ENCODE results near the gene SLFNL1. TPM values are rescaled to one million over a fixed set of nuclear protein-coding genes. Genes with fewer than 3 reads are reported as not detected.

SLFNL1 gene
- total RNA-seq, 2 experiments from 2014 or later, result 0.49 to 0.82 TPM

DNA sequence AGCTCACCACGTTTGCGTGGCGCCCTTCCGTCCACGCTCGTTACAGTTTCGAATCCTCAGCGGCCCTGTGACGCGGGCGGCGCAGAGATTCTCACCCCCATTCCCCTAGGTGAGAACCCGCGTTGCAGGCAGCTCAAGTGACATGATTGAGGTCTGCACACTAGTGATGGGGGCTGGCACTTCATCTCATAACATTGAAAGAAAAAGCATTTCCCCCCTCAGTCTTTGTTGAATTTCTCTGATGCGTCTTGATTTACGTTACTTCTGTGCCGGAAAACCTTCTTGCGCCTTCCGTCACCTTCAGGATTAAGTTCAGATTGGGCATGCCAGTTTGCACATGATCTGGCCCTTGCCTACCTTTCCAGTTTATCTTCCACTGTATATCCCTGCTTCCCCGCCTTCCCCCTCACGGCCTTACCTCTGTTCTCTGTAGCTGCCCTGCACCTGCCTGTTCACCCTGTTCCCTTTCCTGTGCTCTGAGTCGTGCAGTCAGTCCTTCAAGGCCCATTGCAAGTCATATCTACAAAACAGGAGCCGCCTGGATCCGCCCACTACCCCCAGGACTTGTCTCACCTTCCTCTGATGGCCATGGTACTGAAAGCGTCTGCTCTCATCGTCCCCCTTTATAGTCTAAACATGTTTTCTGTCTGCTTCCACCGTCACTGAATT lies 40.9 kb downstream of the SLFNL1 start:
- no TSS peak for BruUV-seq (replicated peaks)
- intact Hi-C loops (cut with micrococcal nuclease; ENCODE audit: unreplicated experiment), result loop anchor here (2.0 kb wide), 1 partner anchor 22 kb away; no protein-coding TSS in a partner anchor
- peak overlapping the region; percentile 79 for H3K27ac ChIP-seq (ENCODE audit: low read depth, low read length, poor library complexity, severe bottlenecking)
- ChIA-PET POLR2A (interaction anchor here (0.6 kb wide), 1 partner anchor 1167 kb away, joined by 3 read pairs; no protein-coding TSS in a partner anchor), CTCF (ENCODE audit: unreplicated experiment) (no interaction called here)
- TF ChIP-seq, protein P1, sequence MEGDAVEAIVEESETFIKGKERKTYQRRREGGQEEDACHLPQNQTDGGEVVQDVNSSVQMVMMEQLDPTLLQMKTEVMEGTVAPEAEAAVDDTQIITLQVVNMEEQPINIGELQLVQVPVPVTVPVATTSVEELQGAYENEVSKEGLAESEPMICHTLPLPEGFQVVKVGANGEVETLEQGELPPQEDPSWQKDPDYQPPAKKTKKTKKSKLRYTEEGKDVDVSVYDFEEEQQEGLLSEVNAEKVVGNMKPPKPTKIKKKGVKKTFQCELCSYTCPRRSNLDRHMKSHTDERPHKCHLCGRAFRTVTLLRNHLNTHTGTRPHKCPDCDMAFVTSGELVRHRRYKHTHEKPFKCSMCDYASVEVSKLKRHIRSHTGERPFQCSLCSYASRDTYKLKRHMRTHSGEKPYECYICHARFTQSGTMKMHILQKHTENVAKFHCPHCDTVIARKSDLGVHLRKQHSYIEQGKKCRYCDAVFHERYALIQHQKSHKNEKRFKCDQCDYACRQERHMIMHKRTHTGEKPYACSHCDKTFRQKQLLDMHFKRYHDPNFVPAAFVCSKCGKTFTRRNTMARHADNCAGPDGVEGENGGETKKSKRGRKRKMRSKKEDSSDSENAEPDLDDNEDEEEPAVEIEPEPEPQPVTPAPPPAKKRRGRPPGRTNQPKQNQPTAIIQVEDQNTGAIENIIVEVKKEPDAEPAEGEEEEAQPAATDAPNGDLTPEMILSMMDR (conservative IDR thresholded peaks at IDR 0.05; ENCODE audit: low read length), result no peak
- TF ChIP-seq EZH2phosphoT487 (IDR thresholded peaks at IDR 0.05; ENCODE audit: borderline replicate concordance, low read depth, low read length), result no peak
- H3K36me3 ChIP-seq (ENCODE audit: insufficient read depth, low read length), result peaks cover 54% of the 10 kb centered on the region
- H3K4me2 ChIP-seq (ENCODE audit: low read length), result peak overlapping the region; percentile 83
- peaks cover 53% of the 10 kb centered on the region for H3K79me2 ChIP-seq (ENCODE audit: insufficient read depth, low read depth, low read length)
- H4K20me1 ChIP-seq (ENCODE audit: insufficient read depth, low read length), result peaks cover 33% of the 10 kb centered on the region
- H3K9me2 ChIP-seq (ENCODE audit: insufficient read depth, low read length), result no peaks in the 10 kb centered on the region
- H3K9me3 ChIP-seq (ENCODE audit: low read length), result no peaks in the 10 kb centered on the region
- H3K4me1 ChIP-seq (ENCODE audit: insufficient read depth, low read length, poor library complexity, severe bottlenecking), result peaks cover 25% of the 10 kb centered on the region
- H3K4me3 ChIP-seq (ENCODE audit: low read depth, low read length, poor library complexity, severe bottlenecking), result peak overlapping the region; percentile 100
- peak overlapping the region; percentile 39; the same call in 1 of the 2 replicates for H2AFZ ChIP-seq (ENCODE audit: low read length)
- DNase-seq (ENCODE audit: low spot score), result peak; percentile 75

DNA sequence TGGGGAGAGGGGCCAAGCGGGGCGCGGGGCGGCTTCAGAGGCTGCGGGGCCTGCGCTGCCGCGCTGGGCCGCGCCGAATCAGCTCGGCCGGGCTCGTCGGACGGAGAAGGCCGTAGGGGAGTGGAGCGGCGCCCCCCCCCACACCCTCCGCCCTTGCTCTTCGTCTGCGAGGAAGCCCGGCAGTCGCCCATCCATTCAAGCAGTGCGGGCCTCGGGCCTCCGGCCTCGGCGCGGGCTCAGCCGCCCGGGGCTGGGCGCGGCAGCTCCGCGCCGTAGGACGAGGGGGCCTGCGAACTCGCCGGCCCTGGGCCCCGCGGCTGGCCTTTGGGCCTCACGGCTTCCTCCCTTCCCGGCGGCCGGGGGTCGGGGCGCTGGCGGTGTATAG lies 41.5 kb downstream of the SLFNL1 start:
- H2AFZ ChIP-seq (ENCODE audit: low read length), result peak overlapping the region; percentile 39; the same call in 1 of the 2 replicates
- peak overlapping the region; percentile 79 for H3K27ac ChIP-seq (ENCODE audit: low read depth, low read length, poor library complexity, severe bottlenecking)
- peaks cover 49% of the 10 kb centered on the region for H3K36me3 ChIP-seq (ENCODE audit: insufficient read depth, low read length)
- peak overlapping the region; percentile 100 for H3K4me3 ChIP-seq (ENCODE audit: low read depth, low read length, poor library complexity, severe bottlenecking)
- BruUV-seq (replicated peaks), result no TSS peak
- H3K4me1 ChIP-seq (ENCODE audit: insufficient read depth, low read length, poor library complexity, severe bottlenecking), result peaks cover 25% of the 10 kb centered on the region
- peaks cover 33% of the 10 kb centered on the region for H4K20me1 ChIP-seq (ENCODE audit: insufficient read depth, low read length)
- peak overlapping the region; percentile 83 for H3K4me2 ChIP-seq (ENCODE audit: low read length)
- intact Hi-C loops (cut with micrococcal nuclease; ENCODE audit: unreplicated experiment), result loop anchor here (2.0 kb wide), 1 partner anchor 23 kb away; no protein-coding TSS in a partner anchor
- DNase-seq (ENCODE audit: low spot score), result peak; percentile 46
- peaks cover 51% of the 10 kb centered on the region for H3K79me2 ChIP-seq (ENCODE audit: insufficient read depth, low read depth, low read length)
- CTCF ChIA-PET (ENCODE audit: unreplicated experiment), result no interaction called here
- POLR2A ChIA-PET, result interaction anchor here (0.6 to 1.1 kb wide), 2 partner anchors 23 to 1166 kb away, joined by 3 read pairs; no protein-coding TSS in a partner anchor
- H3K9me2 ChIP-seq (ENCODE audit: insufficient read depth, low read length), result no peaks in the 10 kb centered on the region
- no peak for TF ChIP-seq EZH2phosphoT487 (IDR thresholded peaks at IDR 0.05; ENCODE audit: borderline replicate concordance, low read depth, low read length)
- TF ChIP-seq, protein P1 (conservative IDR thresholded peaks at IDR 0.05; ENCODE audit: low read length), result no peak
- no peaks in the 10 kb centered on the region for H3K9me3 ChIP-seq (ENCODE audit: low read length)

Measured in OCI-LY7 (cell line).